ENCODE data around the gene SCAMP1.
"Not testable (repeated sequence)": the region's sequence is repeated elsewhere in the genome, so short reads cannot be mapped to it uniquely, and the experiment has no call there.

Gene SCAMP1

DNA sequence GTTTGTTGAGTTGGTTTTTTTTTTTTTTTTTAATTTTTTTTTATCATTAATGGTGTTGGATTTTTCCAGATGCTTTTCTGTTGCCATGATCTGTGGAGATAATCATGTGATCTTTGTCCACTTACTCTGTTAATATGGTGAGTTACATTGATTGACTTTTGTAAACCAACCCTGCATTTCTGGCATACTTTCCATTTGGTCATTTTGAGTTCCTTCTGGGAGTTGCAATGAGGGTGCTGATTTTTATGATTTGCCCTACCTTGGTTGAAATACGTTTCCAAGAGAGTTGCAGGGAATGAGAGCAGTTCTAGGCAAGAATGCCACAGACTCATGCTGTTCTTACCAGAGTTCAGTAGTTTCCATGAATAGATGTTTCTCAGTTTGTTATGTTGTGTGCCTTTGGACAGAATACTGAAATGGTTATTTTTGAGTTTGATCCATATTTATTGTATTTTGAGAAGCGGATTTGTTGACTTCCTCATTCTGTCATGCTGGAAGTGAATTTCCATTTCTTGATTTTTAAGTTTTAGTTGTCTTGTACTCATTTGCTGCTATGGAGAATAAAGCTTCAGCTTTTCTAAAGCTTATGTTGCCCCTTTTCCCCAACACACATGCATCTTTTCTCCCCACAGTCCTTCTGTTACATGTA, 69.0 kb downstream of the SCAMP1 start:
- no peak for DNase-seq

GRCh38 chr5:78430866-78431265, 70.4 kb downstream of the SCAMP1 start:
- no peak for DNase-seq

DNA sequence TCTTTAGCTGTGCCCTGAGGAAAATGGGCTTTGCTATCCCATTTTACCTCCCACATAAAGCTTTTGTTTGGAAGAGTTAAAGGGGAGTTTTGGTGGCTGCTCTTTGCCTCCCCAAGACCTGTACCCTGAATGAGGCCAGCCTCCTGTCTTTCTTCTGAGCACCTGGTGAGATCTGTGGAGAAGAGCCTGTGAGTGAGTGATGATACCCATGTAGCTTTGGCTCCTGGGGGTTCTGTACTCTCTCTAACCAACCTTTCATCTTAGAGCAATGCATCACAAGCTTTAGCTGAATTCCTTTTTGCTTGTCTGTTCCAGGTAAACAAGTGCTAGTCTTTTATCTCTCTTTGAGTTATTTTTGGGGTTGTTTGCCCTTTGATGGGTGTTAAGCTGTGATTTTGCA, 73.6 kb downstream of the SCAMP1 start:
- DNase-seq, result no peak

DNA sequence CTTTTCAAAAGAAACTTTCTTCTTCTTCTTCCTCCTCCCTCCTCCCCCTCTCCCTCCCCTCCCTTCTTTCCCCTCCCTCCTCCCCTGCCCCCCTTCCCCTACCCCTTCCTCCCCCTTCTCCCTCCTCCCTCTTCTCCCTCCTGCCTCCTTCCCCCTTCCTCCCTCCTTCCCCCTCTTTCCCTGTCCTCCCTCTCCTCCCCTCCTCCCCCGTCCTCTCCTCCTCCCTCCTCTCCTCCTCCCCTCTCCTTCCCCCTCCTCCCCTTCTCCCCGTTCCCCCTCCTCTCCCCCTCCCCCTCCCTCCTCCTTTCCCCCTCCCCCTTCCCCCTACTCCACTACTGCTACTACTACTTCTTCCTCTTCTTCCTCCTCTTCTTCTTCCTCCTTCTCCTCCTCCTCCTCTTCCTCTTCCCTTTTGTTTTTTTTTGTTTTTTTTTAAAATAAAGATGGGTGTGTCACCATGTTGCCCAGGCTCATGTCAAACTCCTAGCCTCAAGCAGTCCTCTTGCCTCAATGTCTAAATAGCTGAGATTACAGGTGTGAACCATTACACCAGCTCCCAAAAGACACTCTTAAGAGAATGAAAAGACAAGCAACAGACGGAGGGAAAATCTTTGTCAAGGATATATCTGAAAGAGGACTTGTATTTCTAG, 87.5 kb downstream of the SCAMP1 start:
- DNase-seq, result no peak

- DNase-seq, result no peak
Observed at GRCh38 chr5:78449103-78449502, 88.7 kb downstream of the SCAMP1 start.

- DNase-seq, result not testable (repeated sequence)
Observed at GRCh38 chr5:78457507-78457906, 97.1 kb downstream of the SCAMP1 start.

DNA sequence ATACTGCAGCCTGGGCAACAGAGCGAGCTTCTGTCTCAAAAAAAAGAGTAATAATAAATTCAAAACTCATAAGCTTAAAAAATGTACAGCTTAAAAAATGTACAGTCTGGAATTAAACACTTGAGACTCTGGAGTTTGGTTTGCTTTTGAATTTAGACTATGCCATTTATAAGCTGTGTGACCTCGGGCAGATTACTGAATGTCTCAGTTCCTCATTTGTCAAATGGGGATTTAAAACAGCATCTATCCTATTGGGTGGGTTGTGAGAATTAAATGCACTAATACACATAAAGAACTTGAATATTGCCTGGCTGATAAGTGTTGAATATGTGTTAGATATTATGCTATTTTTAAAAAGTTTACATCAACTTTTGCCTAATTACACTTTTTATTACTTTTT, 98.4 kb downstream of the SCAMP1 start:
- DNase-seq, result no peak

- DNase-seq, result no peak
Observed at GRCh38 chr5:78467140-78467539, 106.7 kb downstream of the SCAMP1 start.

GRCh38 chr5:78467752-78468357, 107.4 kb downstream of the SCAMP1 start:
- DNase-seq, result no peak

GRCh38 chr5:78471896-78472295, 111.5 kb downstream of the SCAMP1 start:
- no peak for DNase-seq

DNA sequence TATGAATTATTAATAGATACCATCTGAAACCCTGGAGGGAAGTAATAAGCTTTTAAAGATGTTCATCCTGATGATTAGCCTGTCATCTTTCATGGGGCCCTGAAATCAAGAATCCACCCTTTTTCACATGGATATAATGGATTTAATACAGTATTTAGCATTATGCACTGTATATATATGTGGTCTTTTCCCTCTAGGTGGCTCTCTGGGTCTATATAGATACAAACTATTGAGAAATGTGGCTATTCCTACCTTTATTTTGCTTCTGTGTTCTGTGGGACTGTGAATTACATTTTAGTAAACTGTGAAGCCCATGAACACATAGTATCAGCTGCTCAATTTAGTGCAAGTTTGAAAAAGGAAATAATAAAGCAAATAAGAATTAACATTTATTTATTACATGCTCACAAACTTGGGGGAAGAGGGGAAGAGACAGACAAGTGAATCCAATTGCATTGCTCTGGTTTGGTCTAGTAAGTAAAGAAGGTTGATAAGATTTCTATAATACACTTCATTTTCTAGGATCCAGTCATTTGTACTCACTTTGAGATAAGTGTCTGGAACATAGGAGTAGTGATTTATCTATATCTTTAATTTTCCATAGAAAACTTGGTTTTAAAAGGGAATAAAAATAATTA, 112.2 kb downstream of the SCAMP1 start:
- DNase-seq, result no peak

DNA sequence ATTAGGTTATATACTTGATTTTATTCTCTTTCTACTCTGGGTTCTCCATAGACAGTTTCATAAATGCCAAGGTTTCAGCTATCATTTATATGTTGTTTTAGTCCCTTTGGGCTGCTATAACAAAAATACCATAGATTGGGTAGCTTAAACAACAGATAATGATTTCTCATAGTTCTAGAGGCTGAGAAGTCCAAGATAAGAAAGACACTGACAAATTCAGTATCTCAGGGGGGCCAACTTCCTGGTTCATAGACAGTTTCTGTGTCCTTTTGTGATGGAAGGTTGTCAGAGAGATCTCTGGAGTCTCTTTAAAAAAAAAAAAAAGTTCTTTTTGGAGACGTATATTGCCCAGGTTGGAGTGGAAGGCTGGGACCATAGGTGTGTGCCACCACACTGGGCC, 113.3 kb downstream of the SCAMP1 start:
- DNase-seq, result no peak

DNA sequence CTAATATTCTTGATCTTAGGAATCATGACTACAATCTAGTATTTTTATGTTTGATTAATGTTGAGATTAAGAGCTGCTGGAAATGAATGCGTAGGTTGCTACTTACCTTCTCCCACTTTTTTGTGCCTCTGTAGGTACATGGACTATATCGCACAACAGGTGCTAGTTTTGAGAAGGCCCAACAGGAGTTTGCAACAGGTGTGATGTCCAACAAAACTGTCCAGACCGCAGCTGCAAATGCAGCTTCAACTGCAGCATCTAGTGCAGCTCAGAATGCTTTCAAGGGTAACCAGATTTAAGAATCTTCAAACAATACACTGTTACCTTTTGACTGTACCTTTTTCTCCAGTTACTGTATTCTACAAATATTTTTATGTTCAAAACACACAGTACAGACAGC, 115.0 kb downstream of the SCAMP1 start:
- no peak for DNase-seq

GRCh38 chr5:78476795-78477194, 116.4 kb downstream of the SCAMP1 start:
- DNase-seq, result no peak

DNA sequence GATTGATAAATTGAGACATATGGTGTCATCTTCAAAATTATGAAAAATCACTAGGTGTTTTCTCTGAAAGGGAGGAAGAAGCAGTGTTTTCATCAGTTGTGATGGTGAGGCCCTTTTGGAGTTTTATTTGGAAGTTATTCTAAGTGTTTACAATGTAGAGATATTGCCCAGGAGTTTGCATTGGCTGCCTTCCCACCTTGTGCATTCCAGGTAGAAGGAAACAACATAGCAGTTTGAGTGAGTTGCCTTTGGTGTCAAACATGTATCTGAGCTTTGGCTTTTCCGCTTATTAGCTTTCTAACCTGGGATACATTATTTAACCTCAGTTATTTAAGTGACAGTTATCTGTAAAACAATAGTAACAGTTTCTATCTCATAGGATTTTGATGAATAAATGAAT, 122.5 kb downstream of the SCAMP1 start:
- no peak for DNase-seq

GRCh38 chr5:78483809-78484521, 123.5 kb downstream of the SCAMP1 start:
- DNase-seq, result no peak

DNA sequence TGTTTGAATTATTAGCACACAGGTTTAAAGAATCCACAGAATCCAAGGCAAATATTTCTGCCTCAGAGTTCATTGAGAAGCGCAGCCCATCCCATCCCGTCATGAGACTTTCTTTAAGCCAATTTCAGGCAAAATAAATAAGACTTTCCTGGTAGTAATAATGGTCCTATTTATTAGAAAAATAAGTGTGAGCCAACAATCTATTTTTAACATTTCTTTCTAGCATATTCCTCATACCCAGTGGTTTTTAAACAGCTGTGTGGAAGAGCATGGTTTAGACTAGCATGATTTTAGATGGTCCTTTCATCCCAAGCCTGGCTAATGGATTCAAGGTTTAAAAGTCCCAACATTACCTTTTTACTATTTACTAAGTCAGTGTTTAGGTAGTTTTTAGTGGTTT, 125.8 kb downstream of the SCAMP1 start:
- no peak for DNase-seq

GRCh38 chr5:78487846-78488245, 127.4 kb downstream of the SCAMP1 start:
- no peak for DNase-seq

GRCh38 chr5:78490709-78491485, 130.5 kb downstream of the SCAMP1 start:
- no peak for DNase-seq

GRCh38 chr5:78492224-78492623, 131.8 kb downstream of the SCAMP1 start:
- DNase-seq, result no peak

- no peak for DNase-seq
Observed at GRCh38 chr5:78492650-78493049, 132.2 kb downstream of the SCAMP1 start.

DNA sequence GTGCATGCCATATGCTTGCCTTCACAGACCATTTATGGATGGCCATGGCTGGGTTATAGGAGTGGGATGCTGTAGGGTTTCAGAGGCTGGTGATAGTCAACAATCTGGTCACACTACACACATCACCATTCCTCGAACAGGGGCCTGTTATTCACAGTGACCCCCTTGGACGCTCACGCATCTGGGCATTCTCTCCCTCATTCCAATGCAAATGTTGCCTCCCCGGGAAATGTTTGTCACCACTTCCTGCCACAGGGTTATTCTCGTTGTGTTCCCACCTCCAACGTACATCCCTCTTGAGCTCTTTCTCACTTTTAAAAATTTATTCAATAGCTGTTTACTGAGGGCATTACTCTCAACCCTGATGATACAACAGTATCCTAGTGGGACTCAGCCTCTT, 135.4 kb downstream of the SCAMP1 start:
- no peak for DNase-seq

DNA sequence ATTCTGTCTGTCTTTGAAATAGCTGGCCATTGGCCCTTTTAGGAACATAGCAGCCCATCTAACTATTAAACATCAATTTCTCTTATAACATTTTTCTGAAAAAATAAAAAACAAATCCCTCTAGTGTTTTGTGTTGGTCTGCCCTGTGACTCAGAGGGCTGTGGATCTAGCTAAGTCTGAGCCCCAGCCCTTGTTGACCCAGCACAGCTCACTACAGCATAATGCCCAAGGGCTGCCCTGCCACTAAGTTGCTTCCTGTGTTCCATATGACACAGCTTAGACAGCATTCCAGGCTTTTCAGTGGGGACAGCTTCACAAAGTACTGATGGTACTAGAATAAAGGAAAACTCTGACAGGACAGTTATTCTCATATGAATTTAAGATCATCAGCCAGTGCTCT, 136.0 kb downstream of the SCAMP1 start:
- DNase-seq, result no peak

All from right hindlimb (tissue), 1 donor.